Omental fat pad (tissue), 4 donors: Measurements from ENCODE around the gene TCF4. TPM values are rescaled to one million over a fixed set of nuclear protein-coding genes. Genes with fewer than 3 reads are reported as not detected.

Experiments
- ATAC-seq: fragments of 150-250 bp; one replicate; pipeline ENCODE4 v1.9.1; 2016; ENCODE audit warnings: mild to moderate bottlenecking, moderate library complexity; ENCODE audit not compliant: low FRiP score
- DNase-seq: peaks from one replicate; pipeline ENCODE4 v3.0.0-alpha.2; 2019; ENCODE audit warnings: low spot score
- small RNA-seq: library from RNA; depleted of rRNA; stranded (forward); fragments of <200 nt; gene quantifications from one replicate; pipeline ENCODE3, GENCODE V24; 2016
- total RNA-seq, 4 donors: library from RNA; depleted of rRNA; stranded (reverse); fragments of >200 nt; gene quantifications; one replicate each; pipeline ENCODE4 v1.1.0, GENCODE V29; 2016
- TF ChIP-seq, protein P1 (sequence below), 3 donors: fragments of 450-650 bp; IDR thresholded peaks; one replicate each; pipeline ENCODE4 v1.5.1; 2016 to 2017; ENCODE audit warnings: antibody characterized with exemption in 3 of 3, mild to moderate bottlenecking in 3 of 3, moderate library complexity in 2 of 3

Gene TCF4
- total RNA-seq, 4 donors from 2014 or later: 113 to 381 (median 141) TPM

- no peak for DNase-seq
- ATAC-seq: no peak
These were observed 408.6 kb downstream of the TCF4 start for GRCh38 chr18:55179425-55179824.

GRCh38 chr18:55173291-55173690 lies 414.7 kb downstream of the TCF4 start:
- no peak for DNase-seq
- ATAC-seq: no peak
- TF ChIP-seq, protein P1, sequence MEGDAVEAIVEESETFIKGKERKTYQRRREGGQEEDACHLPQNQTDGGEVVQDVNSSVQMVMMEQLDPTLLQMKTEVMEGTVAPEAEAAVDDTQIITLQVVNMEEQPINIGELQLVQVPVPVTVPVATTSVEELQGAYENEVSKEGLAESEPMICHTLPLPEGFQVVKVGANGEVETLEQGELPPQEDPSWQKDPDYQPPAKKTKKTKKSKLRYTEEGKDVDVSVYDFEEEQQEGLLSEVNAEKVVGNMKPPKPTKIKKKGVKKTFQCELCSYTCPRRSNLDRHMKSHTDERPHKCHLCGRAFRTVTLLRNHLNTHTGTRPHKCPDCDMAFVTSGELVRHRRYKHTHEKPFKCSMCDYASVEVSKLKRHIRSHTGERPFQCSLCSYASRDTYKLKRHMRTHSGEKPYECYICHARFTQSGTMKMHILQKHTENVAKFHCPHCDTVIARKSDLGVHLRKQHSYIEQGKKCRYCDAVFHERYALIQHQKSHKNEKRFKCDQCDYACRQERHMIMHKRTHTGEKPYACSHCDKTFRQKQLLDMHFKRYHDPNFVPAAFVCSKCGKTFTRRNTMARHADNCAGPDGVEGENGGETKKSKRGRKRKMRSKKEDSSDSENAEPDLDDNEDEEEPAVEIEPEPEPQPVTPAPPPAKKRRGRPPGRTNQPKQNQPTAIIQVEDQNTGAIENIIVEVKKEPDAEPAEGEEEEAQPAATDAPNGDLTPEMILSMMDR (IDR thresholded peaks at IDR 0.05): no peak

More at GRCh38 chr18:55179425-55179824, 408.6 kb downstream of the TCF4 start:
- TF ChIP-seq, protein P1 (IDR thresholded peaks at IDR 0.05): no peak

Small RNA genes within 50 kb of the gene (small RNA-seq; reads per million reads assigned to genes)
- not detected for gene MIR4529
